Vagina (tissue), 2 donors: ENCODE data around the gene SLC7A9.

Source experiments
- POLR2A ChIP-seq, 2 donors: fragments of 450-650 bp; IDR thresholded peaks; one replicate each; pipeline ENCODE4 v1.6.1; 2017; ENCODE audit warnings: antibody characterized with exemption in 2 of 2, mild to moderate bottlenecking in 2 of 2, moderate library complexity in 2 of 2
- TF ChIP-seq, protein P1 (sequence below), 3 experiments: fragments of 450-650 bp in 2 of 3; fragments of 200-600 bp in 1 of 3; sonication (generic) in 1 of 3; IDR thresholded peaks; one replicate each; pipeline ENCODE4 v1.5.1; 2017 to 2019; ENCODE audit warnings: antibody characterized with exemption in 3 of 3, mild to moderate bottlenecking in 2 of 3, moderate library complexity in 2 of 3

GRCh38 chr19:32822916-32823746, 46.4 kb downstream of the SLC7A9 start:
- no peak for TF ChIP-seq POLR2A (IDR thresholded peaks at IDR 0.05)
- TF ChIP-seq, protein P1, sequence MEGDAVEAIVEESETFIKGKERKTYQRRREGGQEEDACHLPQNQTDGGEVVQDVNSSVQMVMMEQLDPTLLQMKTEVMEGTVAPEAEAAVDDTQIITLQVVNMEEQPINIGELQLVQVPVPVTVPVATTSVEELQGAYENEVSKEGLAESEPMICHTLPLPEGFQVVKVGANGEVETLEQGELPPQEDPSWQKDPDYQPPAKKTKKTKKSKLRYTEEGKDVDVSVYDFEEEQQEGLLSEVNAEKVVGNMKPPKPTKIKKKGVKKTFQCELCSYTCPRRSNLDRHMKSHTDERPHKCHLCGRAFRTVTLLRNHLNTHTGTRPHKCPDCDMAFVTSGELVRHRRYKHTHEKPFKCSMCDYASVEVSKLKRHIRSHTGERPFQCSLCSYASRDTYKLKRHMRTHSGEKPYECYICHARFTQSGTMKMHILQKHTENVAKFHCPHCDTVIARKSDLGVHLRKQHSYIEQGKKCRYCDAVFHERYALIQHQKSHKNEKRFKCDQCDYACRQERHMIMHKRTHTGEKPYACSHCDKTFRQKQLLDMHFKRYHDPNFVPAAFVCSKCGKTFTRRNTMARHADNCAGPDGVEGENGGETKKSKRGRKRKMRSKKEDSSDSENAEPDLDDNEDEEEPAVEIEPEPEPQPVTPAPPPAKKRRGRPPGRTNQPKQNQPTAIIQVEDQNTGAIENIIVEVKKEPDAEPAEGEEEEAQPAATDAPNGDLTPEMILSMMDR (IDR thresholded peaks at IDR 0.05), result no peak
